Aorta (tissue), 5 donors: ENCODE data around the gene HS3ST4. TPM values are rescaled to one million over a fixed set of nuclear protein-coding genes. Genes with fewer than 3 reads are reported as not detected.

ENCODE experiments used
- ATAC-seq: fragments of 200-7000 bp; cut with Tn5 transposase; one replicate; pipeline ENCODE4 v1.9.1; 2022; ENCODE audit warnings: moderate library complexity; ENCODE audit not compliant: low FRiP score
- DNase-seq, 2 donors: peaks; one replicate each; pipeline ENCODE4 v3.0.0-alpha.2; 2020
- H3K27ac ChIP-seq, 2 donors: one replicate each; pipeline ENCODE4 v1.5.1; 2013; ENCODE audit warnings: low read length in 2 of 2, mild to moderate bottlenecking in 2 of 2, moderate library complexity in 2 of 2, control low read depth in 1 of 2, inconsistent platforms in 1 of 2, low read depth in 1 of 2
- H3K27me3 ChIP-seq, 2 donors: one replicate each; pipeline ENCODE4 v1.6.1; 2013; ENCODE audit warnings: control low read depth in 1 of 2, low read length in 1 of 2, mild to moderate bottlenecking in 1 of 2, moderate library complexity in 1 of 2; ENCODE audit not compliant: insufficient read depth in 2 of 2, control insufficient read depth in 1 of 2
- H3K36me3 ChIP-seq, 2 donors: one replicate each; pipeline ENCODE4 v1.6.1; 2013; ENCODE audit warnings: control low read depth in 1 of 2, low read length in 1 of 2, mild to moderate bottlenecking in 1 of 2; ENCODE audit not compliant: insufficient read depth in 2 of 2, control insufficient read depth in 1 of 2
- H3K4me1 ChIP-seq, 2 donors: one replicate each; pipeline ENCODE4 v1.6.1; 2013; ENCODE audit warnings: low read length in 2 of 2, control low read depth in 1 of 2, mild to moderate bottlenecking in 1 of 2, moderate library complexity in 1 of 2; ENCODE audit not compliant: insufficient read depth in 2 of 2, control insufficient read depth in 1 of 2
- H3K4me3 ChIP-seq, 2 donors: one replicate each; pipeline ENCODE4 v1.5.1; 2013; ENCODE audit warnings: low read length in 2 of 2, control low read depth in 1 of 2, mild to moderate bottlenecking in 1 of 2
- H3K9me3 ChIP-seq: one replicate; pipeline ENCODE4 v1.6.1; 2013; ENCODE audit warnings: mild to moderate bottlenecking, low read length; ENCODE audit not compliant: control insufficient read depth
- WGBS, 2 donors: extraction: QIAGEN DNeasy Blood & Tissue Kit; methylation state at CpG; one replicate each; pipeline ENCODE4 v1.1.7; 2013; 5-methylcytosine and 5-hydroxymethylcytosine counted together
- intact Hi-C, 2 donors: fragments of 100-400 bp; cut with DNase I; formaldehyde crosslinking; loops; one replicate each; pipeline versions ENCODE4 v1.14.2 to v1.15.0; 2022
- polyA plus RNA-seq, 2 donors: library from polyadenylated mRNA; stranded (reverse); fragments of 200-250 nt; gene quantifications; one replicate each; pipeline ENCODE4 v1.2.3, GENCODE V29; 2013
- total RNA-seq, 2 donors: library from RNA; stranded (reverse); fragmentation: NEBNext Ultra II Directional; extraction: Animal tissue kit (Norgen Biotek cat#: 25700); gene quantifications; one replicate each; pipeline ENCODE4 v1.2.1, GENCODE V29; 2021
- donor health status: healthy with polysubstance abuse.
- donor health status: Bipolar disorder and iron deficiency.
- donor health status: DM: no; HTN: no; CAD: no.
- donor health status: DM: no; HTN: no; CAD: no.
- donor health status: DM: yes; HTN: yes; CAD: no.

The HS3ST4 gene
- total and polyA plus RNA-seq, 4 donors, result not detected

DNA sequence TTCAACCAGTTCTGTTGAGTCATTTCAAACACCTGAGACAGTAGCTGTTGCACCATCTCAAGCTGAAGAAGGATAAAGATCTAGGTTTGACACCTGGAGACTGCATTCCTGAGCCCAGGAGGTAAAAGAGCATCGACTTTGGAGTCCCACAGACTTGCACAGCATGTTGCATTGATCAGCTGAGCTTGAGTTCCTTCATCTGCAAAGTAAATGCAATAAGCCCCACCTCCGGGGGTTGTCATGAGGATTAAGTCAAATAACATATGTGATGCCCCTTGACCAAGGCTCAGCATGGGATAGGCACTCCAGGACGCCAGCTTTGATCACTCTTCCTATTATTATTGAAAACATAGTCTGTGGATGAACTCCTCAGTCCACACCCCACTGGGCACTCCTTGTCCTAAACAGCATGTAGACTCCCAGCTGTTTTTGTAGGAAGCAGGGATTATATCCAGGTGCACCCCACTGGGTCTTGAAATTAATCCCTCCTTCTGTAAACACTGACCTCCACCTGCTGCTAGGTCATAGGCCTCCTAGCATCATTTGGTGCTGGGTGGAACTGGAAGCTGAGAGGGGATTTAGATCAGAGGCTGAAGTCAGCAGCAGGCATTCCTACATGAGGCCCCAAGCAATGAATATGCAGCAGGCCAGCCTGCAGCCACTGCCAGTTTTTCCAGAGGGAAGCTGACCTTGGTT is 259.0 kb downstream of the HS3ST4 start:
- ATAC-seq (no peak), DNase-seq (no peak)
- 9 to 35% methylated on average over 3 of the region's 3 CpGs for WGBS, 2 donors
- Histone ChIP-seq H3K4me1 (no peaks in the 10 kb centered on the region), H3K4me3 (no peak overlapping the region), H3K36me3 (no peaks in the 10 kb centered on the region), H3K27ac (no peak overlapping the region), H3K27me3 (no peaks in the 10 kb centered on the region), H3K9me3 (no peaks in the 10 kb centered on the region)
- intact Hi-C loops, result loop anchor here in 1 of 2 donors (5.0 kb wide), 1 partner anchor 52 kb away; no protein-coding TSS in a partner anchor

DNA sequence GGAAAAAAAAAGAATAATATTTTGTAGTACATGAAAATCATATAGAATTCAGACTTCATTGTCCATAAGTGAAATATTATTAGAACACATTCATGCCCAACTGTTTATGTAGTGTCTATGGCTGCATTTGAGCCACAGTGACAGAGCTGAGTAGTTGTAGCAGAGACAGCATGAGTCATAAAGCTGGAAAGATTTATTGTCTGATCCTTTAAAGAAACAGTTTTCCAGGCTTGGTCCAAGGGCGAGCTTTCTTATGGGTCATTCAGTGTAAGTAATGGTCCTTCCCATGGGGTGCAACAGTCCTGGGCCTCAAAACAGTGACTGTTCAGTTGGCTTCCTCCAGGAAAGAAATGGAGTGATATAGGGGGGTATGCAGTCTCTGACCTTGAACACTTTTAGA is 260.2 kb downstream of the HS3ST4 start:
- no peak for ATAC-seq
- WGBS, 2 donors, result 7 to 9% methylated on average over 1 of the region's 1 CpG
- H3K9me3 ChIP-seq, result no peaks in the 10 kb centered on the region
- no peaks in the 10 kb centered on the region for H3K36me3 ChIP-seq
- H3K4me3 ChIP-seq, result no peak overlapping the region
- intact Hi-C loops, result loop anchor here in 1 of 2 donors (5.0 kb wide), 1 partner anchor 50 kb away; no protein-coding TSS in a partner anchor
- H3K4me1 ChIP-seq, result no peaks in the 10 kb centered on the region
- no peak for DNase-seq
- no peaks in the 10 kb centered on the region for H3K27me3 ChIP-seq
- H3K27ac ChIP-seq, result no peak overlapping the region

DNA sequence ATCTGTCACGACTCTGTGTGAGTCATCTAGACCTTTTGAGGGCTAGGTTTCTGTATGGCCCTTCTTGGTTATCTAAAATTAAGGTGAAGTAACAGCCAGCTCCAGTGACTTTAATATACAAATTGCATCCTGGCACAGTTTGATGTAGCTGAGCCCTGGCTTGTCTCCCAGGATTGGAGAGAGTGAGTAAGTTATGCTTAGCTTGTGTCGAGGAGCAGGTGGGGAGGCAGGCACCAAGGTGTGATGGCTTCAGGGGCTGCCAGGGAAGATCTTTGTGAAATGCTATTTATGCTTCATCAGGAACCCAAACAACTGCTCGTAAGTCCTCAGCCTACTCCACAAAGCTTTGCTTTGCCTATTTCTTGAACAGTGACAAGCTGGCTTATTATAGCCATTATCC is 261.2 kb downstream of the HS3ST4 start:
- intact Hi-C loops, result loop anchor here in 1 of 2 donors (5.0 kb wide), 1 partner anchor 49 kb away; no protein-coding TSS in a partner anchor
- WGBS, 2 donors, result 36 to 54% methylated on average over 3 of the region's 3 CpGs
- DNase-seq (no peak), ATAC-seq (no peak)
- H3K4me3 ChIP-seq, result no peak overlapping the region
- no peaks in the 10 kb centered on the region for H3K27me3 ChIP-seq
- no peaks in the 10 kb centered on the region for H3K4me1 ChIP-seq
- no peaks in the 10 kb centered on the region for H3K9me3 ChIP-seq
- H3K27ac ChIP-seq, result no peak overlapping the region
- H3K36me3 ChIP-seq, result no peaks in the 10 kb centered on the region

DNA sequence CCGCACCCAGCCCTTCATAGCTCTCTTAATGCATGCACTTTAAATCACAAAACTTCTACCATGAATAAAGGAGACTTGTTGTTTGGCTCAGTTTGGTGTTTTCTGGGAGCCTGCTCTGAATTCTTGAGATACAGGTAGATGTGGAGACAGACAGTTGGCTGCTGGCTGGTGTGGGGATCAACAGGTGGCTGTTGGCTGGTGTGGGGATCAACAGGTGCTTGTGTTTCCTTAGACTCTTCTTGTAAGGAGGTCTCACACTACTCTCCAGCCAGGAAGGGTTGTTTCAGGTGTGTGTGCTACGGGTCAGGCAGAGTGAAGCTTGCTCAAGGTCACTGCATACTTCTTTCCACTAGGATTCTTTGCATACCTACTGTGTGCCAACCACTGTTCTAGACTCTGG is 265.9 kb downstream of the HS3ST4 start:
- no peaks in the 10 kb centered on the region for H3K9me3 ChIP-seq
- H3K4me3 ChIP-seq, result no peak overlapping the region
- DNase-seq (no peak), ATAC-seq (no peak)
- H3K27ac ChIP-seq, result no peak overlapping the region
- intact Hi-C loops, result no loop called here
- no peaks in the 10 kb centered on the region for H3K36me3 ChIP-seq
- 79 to 80% methylated on average over 2 of the region's 2 CpGs for WGBS, 2 donors
- no peaks in the 10 kb centered on the region for H3K4me1 ChIP-seq
- no peaks in the 10 kb centered on the region for H3K27me3 ChIP-seq

DNA sequence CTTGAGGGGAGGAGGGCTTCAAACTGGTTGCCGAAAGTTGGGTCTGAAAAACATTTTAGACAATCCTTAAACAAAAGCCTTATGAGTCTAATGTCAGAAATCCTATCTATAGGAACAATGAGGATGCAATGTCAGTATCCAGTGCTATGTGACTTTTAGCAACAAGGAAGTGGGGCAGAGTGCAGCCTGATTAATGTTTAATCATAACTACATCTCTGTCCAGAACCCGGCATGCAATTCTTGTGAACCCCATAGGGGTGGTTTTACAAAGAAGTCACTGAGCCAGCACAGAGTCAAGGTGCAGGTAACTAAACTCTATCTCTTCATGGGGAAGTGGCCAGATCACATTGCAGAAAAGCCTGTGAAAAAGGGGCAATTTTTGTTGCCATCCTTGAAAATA is 267.5 kb downstream of the HS3ST4 start:
- ATAC-seq (no peak), DNase-seq (no peak)
- 84 to 91% methylated on average over 2 of the region's 2 CpGs for WGBS, 2 donors
- Histone ChIP-seq H3K36me3 (no peaks in the 10 kb centered on the region), H3K4me1 (no peaks in the 10 kb centered on the region), H3K27ac (no peak overlapping the region), H3K27me3 (no peaks in the 10 kb centered on the region), H3K9me3 (no peaks in the 10 kb centered on the region), H3K4me3 (no peak overlapping the region)
- intact Hi-C loops, result no loop called here

DNA sequence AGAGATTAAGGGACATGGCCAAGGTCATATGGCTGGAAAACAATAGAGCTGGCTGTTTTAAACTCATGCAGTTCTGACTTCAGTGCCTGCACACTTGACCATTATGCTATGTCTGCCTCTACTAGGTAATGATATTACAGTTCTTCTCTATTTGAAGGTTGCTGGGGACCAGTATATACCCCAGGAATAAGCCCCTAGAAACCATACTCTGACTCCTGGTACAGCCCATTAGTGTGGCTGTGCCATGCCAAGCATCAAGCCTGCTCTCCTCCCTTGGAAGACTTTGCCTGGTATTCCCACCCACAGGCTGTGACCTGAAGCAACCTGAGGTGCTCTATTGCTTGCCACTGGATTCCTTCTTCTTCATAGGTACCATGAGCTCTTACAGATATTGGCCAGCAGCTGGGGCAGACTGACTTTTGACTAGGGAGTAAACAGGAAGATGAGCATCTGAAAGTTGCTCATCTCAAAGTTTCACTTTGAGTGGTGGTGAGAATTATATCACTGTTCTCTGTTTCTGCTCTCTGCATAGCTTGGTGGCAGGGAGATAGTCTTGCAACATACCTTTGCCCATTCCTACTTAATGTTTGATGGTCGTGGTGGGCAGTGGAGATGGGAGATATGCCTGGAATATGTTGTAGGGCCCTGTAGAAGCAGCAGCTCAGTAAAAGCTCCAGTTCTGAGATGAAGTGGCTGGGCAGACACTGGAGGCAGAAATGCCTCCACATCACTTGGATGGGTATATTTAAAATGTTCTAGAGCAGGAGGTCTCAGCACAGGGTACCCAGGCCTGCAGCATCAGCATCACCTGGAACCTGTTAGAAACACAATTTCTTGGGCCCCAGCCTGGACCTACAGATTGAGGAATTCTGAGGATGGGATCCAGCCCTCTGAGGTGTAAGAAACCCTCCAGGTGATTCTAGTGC is 274.7 kb downstream of the HS3ST4 start:
- H3K9me3 ChIP-seq, result no peaks in the 10 kb centered on the region
- DNase-seq, result no peak
- H3K27ac ChIP-seq, result no peak overlapping the region
- no peaks in the 10 kb centered on the region for H3K4me1 ChIP-seq
- ATAC-seq, result no peak
- no peaks in the 10 kb centered on the region for H3K27me3 ChIP-seq
- 51 to 57% methylated on average over 1 of the region's 1 CpG for WGBS, 2 donors
- intact Hi-C loops, result no loop called here
- no peak overlapping the region for H3K4me3 ChIP-seq
- no peaks in the 10 kb centered on the region for H3K36me3 ChIP-seq

DNA sequence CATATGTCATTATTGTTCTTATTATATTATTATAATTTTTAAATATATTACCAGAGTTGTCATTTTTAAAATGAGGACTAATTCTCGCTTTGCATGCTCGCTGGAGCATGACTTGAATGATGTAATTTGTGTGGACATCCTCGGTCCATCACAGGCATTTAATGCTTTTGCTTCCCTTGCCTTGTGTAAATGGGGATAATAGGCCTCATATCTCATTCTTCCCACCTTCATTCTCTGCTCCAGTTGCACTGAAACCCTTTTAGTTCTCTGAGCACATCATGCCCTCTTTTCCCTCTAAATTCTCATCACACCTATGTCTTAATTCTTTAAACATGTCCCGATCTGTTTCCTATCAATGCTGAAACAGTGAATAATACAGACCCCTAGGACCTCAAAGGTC is 285.4 kb downstream of the HS3ST4 start:
- WGBS, 2 donors, result 74 to 79% methylated on average over 4 of the region's 4 CpGs
- ATAC-seq, result no peak
- intact Hi-C loops, result no loop called here
- Histone ChIP-seq H3K36me3 (no peaks in the 10 kb centered on the region), H3K27me3 (no peaks in the 10 kb centered on the region), H3K9me3 (no peaks in the 10 kb centered on the region), H3K4me1 (no peaks in the 10 kb centered on the region), H3K4me3 (no peak overlapping the region), H3K27ac (no peak overlapping the region)
- DNase-seq, result no peak

DNA sequence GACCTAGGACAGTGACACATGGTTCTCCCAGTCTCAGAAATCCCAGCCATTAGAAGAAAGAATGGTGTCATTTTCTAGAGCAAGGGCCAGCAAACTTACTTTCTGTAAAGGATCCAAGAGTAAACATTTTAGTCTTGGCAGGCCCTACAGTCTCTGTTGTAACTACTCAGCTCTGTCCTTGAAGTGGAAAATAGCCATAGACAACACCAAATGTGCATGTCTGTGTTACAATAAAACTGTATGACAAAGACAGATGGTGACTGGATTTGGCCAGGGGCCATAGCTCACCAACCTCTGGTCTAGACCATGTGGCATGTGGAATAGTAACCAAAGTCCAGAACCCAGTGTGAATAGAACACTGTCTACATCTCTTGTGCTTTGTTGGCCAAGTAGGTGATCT is 286.5 kb downstream of the HS3ST4 start:
- no peak for ATAC-seq
- Histone ChIP-seq H3K4me3 (no peak overlapping the region), H3K36me3 (no peaks in the 10 kb centered on the region), H3K4me1 (no peaks in the 10 kb centered on the region), H3K9me3 (no peaks in the 10 kb centered on the region), H3K27ac (no peak overlapping the region), H3K27me3 (no peaks in the 10 kb centered on the region)
- no peak for DNase-seq
- intact Hi-C loops, result no loop called here

DNA sequence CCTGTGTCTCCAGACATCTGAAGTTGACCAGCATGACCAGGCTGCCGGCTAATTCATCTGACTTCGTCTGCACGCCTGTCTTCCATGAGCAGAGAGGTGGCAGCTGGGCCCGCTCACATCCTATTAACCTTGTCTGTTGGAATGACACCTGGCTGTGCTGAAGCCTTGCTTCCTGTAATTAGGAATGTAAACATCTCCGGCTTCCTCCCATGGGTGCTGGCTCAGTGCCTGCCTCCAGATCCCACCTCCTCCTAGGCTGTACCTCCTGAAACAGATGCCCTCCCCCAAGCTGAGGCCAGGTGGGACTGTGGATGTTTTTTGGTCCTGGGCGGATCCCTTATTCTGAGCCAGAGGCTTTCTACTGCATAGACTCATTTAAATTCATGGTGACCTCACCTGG is 296.3 kb downstream of the HS3ST4 start:
- no peak for ATAC-seq

More for the DNA sequence above, 296.3 kb downstream of the HS3ST4 start:
- WGBS, 2 donors, result 65 to 70% methylated on average over 6 of the region's 6 CpGs
- H3K4me1 ChIP-seq, result no peaks in the 10 kb centered on the region
- no peak overlapping the region for H3K4me3 ChIP-seq
- DNase-seq, result no peak
- no peaks in the 10 kb centered on the region for H3K9me3 ChIP-seq
- intact Hi-C loops, result no loop called here
- H3K27ac ChIP-seq, result no peak overlapping the region
- no peaks in the 10 kb centered on the region for H3K27me3 ChIP-seq
- no peaks in the 10 kb centered on the region for H3K36me3 ChIP-seq
